Measurements from ENCODE around the gene DALRD3. TPM values are rescaled to one million over a fixed set of nuclear protein-coding genes. Genes with fewer than 3 reads are reported as not detected.

The DALRD3 gene
- total RNA-seq, 1 donor from 2014 or later: 37.1 TPM

DNA sequence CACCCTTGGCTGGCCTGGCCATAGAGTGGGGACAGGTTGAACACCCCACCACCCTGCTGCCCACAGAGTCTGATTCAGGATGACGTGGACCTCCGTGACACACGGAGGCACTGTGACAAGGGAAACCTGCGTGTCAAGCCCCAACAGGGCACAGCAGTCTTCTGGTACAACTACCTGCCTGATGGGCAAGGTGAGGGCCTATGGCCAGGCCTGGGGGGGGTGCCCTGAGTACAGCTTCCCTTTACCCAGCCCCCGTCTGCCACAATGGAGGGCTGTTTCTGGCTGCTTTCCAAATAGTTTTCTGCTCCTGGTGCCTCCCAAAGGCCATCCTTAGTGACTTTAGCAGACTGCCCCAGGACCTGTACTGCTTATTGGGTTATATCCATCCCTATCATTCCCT, 12.4 kb downstream of the DALRD3 start:
- DNase-seq (ENCODE audit: low spot score): no peak

DNA sequence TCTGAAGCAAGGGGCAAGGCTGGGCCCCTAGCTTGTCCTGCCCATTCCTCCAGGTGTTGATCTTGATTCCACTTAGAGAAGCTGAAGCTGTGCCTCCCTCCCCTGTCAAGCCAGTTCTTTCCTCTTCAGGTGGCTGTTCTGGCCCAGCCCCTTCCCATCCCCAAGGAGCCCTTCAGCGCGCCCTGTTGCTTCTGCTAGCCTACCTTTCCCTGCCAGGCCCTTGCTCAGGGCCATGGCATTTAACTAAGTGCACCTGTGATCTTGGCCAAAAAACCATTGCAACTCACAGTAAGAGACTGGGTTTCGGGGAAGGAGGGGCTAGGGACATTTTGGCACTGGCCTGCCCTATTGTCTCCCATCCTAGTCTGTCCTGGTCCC, 13.1 kb downstream of the DALRD3 start:
- no peak for DNase-seq (ENCODE audit: low spot score)

DNA sequence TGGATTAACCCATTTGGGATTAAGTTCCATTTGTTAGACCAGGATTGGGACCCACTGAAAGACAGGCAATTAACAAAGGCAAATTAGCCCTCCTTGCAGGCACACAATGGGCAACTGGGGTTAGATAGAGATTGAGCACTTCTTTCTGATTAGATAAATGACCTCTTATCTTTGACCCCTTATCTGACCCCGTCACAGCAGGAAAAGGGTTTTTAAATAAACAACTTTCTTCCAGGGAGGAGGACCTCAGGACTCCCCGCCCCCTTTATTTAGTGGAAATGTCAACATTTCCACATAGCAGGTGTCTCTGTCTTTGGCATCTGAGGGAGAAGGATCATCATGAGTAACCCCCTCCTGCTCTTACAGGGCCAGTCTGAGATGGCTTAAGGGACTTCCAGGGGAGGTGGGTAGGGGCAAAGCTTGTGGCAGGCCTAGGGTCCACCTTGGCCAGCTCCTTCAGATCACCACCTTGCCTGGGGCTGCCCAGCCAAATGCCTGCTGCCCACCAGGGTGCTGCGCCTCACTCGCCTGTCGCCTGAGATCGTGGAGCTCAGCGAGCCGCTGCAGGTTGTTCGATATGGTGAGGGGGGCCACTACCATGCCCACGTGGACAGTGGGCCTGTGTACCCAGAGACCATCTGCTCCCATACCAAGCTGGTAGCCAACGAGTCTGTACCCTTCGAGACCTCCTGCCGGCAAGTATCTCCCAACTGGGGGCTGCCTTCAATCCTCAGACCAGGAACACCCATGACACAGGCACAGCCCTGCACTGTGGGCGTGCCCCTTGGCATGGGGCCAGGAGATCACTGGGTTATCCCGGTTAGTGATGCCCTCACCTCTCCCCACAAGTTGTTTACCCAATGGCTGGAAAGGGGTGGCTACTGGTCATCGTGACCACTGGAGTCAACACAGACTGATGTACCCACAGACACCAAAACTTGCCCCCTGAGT, 13.8 kb downstream of the DALRD3 start:
- no peak for DNase-seq (ENCODE audit: low spot score)

DNA sequence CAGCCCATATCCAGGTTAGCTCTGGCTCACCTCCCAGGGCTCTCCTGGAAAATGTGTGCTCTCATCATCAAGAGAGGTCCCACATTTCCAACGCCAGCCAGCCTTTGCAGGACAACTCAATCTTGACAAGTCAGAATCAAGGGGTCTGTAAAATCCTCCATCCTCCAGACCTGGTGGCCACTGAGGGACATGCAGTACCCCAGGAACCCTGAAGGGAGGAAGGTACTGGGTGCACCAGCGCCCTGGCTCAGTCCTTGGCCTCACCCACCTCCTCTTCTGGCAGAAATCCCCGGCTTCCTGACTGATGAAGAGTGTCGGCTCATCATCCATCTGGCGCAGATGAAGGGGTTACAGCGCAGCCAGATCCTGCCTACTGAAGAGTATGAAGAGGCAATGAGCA, 17.2 kb downstream of the DALRD3 start:
- DNase-seq (ENCODE audit: low spot score): no peak

DNA sequence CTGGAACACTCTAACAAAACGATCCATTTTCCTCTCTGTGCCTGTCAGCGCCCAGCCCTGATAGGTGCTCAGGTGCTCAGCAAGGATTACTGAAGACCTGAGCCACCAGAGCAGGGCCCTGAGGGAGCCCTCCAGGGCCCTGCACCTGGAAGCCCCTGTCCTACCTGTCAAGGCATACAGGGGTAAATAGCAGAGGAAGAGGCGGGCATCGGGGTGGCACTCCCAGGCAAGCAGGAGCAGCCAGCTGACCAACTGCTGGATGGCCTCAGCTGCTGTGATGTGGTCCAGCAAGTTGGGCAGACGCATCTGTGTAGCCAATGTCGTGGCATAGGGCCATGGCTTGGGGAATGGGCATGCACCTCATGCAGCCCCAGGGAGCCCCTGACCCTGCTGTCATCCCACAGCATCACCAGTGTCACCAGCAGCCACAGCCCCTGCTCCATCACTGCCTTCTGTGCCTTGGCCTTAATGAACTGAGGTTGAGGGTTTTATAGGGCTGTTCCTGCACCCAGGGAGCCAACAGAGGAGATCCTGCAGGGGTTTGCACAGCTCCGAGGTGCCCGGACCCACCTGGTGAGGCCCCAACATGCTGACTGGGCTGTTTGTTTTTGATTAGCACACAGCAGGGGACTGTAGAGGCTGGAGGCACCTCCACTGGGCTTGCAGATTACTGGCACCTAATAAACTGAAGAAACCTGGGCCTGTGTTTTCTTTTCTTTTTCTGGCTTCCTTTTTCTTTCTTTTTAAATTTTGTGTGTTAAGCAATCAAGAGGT, 19.1 kb downstream of the DALRD3 start:
- DNase-seq (ENCODE audit: low spot score): no peak

DNA sequence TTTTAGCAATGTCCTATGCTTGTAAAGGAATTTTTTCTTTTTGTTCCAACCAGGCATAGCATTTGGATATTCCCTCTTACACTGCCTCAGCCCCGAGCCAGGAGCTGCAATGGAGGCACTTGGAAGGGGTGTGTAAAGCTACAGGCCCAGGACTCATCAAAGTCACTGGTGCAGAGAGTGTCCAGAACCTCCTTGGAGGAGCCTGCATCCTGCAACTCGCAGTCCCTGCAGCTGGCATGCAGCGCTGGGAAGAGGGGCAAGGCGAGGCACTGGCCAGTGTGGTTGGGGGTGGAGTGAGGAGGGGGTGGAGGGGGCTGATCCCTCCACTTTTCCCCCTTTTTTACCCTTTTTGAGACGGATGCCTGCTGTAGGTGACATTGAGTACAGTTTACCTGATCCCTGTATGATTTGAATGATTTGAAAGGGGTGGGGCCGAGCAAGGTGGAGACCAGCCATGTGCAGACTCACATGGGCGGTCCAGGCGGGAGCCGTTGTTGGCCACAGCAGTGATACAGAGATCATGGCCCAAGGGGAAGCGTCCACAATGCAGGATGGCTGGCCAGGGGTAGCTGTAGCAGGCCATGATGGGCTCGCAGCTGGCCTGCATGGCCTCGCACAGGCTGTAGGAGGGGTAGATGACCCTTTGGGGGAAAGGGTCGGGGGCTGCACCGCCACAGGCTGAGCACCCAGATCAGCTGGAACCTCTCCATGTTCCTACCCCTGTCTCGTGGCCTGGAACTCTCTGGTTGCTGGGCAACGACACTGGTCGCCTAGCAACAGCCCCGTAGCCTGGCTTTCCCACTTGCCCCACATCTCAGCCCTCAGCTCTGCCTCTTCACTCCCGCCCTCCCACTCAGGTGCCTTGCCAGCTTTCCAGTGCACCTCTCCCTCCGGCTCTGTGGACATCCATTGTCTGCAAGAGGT, 20.4 kb downstream of the DALRD3 start:
- DNase-seq (ENCODE audit: low spot score): no peak

DNA sequence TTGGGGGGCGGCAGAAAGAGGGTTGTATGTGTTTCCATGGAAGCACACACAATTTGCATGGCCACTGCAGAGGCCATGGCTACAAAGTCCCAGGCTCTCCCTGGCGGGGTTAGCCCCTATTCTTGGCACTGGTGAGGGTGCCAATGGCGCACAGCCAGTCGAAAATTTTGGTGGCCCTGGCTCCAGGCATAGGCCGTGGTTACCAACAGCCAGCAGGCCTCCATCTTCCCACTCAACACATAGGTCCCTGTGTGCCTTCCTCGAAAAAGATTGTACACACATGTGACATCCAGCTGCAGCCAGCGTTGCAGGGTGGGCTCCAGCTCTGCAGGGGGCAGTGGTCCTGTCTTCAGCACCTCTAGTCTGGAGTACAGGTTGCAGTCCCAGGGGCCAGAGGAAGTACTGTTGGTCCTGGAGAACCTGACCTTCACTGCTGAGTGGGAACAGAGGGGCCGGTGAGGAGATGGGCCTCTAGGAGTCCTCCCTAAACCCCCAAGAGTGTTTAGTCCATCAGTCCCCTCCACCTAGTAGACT, 21.2 kb downstream of the DALRD3 start:
- no peak for DNase-seq (ENCODE audit: low spot score)

DNA sequence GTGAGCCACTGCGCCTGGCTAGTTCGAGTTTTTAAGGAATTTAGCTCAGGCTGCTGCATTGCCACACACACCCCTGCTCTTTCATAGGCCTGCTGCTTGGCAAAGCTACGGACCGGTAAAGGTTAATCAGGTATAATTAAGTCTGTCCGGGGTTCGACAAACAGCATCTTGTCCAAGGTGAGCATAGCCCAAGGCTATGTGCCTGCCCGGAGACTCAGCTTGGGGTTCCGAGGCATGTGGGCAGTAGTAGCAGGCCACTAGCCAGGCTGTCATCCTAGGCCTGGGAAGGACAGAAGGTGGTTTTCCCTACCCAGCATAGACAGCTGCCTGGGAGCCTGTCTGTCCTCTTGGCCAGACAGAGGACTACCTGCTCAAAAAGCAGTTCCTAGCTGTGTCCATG, 21.7 kb downstream of the DALRD3 start:
- no peak for DNase-seq (ENCODE audit: low spot score)

DNA sequence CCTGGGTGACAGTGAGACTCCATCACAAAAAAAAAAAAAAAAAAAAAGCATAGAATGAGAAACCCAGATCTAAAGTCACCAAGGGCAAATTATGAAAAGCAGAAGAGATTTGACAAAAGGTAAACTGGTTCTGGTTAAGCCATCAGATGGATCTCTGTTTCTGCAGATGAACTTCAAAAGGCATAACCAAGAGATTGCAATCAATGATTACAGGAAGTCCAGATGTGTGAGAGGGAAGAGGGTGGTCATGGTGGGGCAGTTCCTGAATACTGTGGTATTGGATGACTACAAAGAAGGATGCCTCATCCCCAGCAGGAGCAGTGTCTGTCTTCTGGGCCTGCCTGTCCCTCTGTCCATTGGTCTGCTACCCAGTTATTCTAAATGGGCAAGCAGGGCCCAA, 24.5 kb downstream of the DALRD3 start:
- no peak for DNase-seq (ENCODE audit: low spot score)

DNA sequence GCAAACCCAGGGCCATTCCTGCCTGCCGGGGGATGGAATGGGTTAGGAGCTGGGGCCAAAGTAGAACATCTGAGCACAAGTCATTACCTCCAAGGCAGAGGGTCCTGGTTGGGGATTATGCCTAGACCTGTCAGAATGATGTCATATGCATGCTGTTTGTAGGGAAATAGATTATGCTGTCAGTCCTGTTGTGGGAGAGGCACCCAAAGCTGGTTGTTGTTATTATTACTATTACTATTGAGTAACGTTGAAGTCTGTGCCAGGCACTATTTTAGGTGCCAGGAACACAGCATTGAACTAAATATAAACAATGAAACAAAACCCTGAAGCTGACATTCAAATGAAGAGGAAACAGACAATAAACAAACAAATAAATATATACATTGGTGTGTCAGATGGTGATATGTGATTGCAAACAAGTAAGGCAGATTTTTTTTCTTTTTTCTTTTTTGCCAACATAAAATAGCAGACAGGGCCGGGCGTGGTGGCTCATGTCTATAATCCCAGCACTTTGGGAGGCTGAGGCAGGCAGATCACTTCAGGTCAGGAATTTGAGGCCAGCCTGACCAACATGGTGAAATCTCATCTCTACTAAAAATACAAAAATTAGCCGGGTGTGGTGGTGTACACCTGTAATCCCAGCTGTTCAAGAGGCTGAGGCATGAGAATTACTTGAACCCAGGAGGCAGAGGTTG, 26.4 kb downstream of the DALRD3 start:
- DNase-seq (ENCODE audit: low spot score): no peak

DNA sequence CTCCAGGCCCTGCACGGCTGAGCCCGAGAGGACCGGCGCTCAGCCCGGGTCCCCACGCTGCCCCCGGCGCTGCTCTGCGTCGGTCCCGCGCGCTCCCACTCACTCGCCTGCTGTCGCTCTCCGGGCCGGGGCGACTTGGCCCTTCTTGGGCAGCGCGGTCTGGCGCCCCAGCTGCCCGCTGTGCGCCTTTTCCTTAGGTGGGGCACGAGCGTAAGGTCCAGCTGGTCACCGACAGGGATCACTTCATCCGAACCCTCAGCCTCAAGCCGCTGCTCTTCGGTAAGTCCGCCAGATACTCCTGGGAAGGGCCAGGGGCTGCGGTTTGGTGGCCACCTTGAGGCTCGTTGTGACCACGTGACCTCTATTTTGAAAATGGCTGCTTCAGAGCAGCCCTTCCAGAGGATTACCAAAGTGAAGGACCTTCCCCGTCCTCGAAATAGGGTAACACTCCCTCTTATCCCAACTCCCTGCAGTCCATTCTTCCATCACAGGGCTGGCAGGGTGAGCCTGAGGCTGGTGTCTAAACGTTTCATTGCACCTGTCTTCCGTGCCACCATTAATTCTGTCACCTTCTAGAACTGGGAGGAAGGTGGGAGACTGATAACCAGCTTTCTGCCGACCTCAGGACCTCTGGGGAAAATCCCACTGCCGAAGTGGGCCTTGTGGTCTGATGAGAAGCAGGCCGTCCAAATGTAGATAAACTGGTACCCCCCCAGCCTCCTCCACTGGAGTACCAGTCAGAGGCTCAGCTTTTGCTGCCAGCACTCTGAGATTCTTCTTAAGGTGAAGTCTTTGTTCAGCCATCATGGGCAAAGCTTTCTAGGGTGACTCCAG, 27.5 kb downstream of the DALRD3 start:
- DNase-seq (ENCODE audit: low spot score): no peak

DNA sequence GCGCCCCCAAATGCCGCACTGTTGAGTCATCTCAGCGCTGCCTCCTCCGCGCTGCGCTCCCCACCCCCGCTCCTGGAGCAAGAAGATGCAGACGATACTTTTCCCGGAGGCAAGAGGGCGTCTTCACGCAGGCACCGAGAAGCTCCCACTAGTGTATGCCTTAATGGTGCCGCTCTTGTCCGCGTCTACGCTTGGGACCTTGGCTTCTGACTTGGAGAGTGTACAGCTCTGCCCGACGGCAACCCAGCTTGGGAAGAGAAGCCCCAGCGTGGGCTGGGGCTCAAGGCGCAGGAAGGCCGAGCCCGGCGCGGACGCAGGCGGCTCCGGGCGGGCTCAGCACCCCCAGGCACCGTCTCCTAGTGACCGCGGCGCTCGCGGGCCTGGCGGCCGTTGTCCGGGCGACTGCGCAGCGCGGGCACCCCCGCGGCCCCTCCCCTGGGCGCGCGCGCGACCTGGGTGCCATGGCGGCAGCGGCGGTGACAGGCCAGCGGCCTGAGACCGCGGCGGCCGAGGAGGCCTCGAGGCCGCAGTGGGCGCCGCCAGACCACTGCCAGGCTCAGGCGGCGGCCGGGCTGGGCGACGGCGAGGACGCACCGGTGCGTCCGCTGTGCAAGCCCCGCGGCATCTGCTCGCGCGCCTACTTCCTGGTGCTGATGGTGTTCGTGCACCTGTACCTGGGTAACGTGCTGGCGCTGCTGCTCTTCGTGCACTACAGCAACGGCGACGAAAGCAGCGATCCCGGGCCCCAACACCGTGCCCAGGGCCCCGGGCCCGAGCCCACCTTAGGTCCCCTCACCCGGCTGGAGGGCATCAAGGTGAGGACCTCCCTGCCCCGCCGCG, 28.4 kb downstream of the DALRD3 start, which contains the start of gene P4HTM:
Gene P4HTM, plus strand, starts transcription at position 446 of the 840 bp plus-strand sequence. Its CDS starts 16 bp downstream, at position 462.
- peak; percentile 90 for DNase-seq (ENCODE audit: low spot score)

DNA sequence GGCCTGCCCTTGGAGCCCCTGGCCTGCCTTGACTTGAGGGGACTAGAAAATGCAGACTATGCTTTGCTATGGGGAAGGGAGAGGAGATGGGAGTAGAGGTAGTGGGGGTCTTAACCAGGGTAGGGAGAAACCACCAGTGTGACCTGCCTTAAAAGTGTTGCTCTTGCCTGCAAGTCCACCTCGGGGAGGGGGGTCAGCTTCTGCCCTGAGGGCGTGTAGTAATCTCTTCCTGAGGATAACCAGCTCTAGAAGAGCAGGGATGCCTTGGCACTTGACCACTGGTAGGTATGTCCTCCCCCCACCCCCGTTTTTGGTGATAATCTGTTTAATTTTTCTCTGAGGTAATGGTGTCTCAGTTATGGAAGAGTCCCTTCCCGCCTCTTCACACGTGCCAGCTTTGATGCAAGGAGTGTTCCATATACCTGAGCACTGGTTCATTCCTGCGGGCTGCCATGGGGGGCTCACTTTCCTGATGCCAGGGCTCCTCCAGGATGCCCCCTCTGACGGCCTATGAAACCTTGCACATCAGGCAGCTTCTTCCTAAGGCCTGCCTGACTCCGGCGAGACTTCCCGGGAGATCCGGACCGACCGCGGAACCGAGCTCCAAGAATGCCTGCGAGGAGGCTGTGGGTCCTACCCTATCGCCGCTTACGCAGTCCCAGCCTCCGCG, 29.1 kb downstream of the DALRD3 start:
- no peak for DNase-seq (ENCODE audit: low spot score)

DNA sequence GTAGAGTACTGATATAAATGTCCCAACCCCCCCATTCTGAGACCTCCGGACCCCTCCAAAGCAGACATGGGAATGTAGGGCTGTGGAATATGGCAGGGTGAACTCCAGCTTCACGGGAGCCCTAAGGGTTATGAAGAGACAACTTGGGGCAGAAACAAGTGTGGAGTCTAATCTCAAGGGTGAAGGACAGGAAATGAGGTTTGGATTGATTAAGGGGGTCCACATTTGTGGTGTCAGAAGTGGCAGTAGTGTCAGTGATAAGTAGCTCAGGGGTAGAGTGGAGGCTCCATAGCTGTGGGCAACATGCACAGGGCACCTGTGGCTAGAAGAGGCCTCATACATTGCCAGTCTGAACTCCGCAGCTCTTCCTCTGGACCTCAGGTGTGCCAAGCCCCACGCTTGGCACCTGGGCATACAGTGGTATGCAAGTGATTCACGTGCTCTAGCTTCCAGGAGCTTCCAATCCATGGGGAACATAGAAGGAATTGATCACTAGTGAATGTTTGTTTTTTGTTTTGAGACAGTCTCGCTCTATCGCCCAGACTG, 32.5 kb downstream of the DALRD3 start:
- no peak for DNase-seq (ENCODE audit: low spot score)

DNA sequence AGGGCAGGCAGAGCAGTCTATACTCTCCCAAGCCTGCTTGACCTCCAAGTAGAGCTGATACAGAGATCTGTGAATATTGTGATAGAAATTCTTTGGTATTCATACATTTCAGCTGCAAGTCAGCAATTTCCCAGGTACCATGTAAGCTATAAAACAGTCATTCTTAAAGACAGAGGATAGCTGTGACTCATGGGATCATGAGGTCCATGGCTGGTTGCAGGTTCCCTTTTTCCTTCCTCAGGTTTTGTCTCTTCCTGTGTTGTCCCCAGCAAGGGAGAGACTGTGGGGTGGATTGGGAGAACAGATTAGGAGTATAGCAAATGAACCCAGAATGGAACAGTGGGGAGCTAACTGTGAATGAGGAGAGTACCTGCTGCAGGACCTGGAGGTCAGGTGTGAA, 33.7 kb downstream of the DALRD3 start:
- DNase-seq (ENCODE audit: low spot score): no peak

DNA sequence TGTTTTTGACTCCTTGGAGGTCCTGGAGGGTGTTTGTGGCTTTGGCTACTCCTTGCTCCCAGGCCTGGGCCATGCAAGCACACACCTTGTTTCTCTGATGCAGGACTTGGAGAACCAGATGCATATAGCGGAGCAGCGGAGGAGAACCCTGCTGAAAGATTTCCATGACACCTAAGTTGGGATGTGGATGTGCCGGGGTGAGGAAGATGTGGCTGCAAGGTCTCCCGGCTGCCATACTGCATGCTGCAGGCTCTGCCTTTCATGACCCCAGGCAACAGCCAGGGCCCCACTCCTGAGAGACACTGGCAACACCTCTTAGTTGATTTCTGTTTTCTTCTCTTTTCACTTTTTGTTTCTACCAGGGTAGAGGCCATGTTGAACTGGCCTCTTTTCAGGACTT, 35.3 kb downstream of the DALRD3 start:
- DNase-seq (ENCODE audit: low spot score): no peak

DNA sequence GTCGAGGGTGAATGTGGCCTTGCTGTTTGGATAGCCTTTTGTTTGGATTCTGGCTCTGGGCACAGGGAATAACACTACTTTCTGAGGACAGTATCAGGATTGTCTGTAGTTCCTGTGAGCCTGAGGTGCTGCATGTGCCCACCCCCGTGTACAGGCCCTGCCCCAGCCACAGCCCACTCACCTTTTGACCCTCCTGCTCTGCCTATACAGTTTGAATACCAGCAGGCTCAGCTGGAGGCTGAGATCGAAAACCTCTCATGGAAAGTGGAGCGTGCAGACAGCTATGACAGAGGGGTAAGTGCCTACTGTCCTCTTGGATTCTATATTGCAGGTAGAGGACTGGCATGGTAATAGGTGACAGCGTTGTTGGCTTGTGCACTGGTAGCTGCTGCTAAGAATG, 35.7 kb downstream of the DALRD3 start:
- no peak for DNase-seq (ENCODE audit: low spot score)

DNA sequence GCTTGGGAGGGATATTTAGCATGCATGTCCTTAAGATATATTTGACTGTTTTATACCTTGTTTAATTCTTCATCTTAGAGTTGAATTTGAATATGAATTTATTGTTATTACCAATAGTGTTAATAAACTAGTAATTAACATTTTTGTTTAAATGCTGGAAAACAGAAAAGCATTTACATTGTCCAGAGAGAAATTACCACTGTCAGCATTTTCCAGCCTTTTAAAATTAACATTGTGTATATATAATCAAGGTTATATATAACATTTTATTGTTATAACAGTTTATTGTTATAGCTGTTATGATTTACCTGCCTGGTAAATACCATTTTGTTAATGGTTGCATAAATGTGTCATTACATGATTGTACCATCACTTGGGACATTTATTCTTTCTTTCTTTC, 36.4 kb downstream of the DALRD3 start:
- no peak for DNase-seq (ENCODE audit: low spot score)
